ENCODE results near the gene EPC1.
A peak's percentile ranks its signal among the peaks of the same experiment; 100 is the strongest.
"Not testable (repeated sequence)": the region's sequence is repeated elsewhere in the genome, so short reads cannot be mapped to it uniquely, and the experiment has no call there.

EPC1 gene

GRCh38 chr10:32266979-32267378 is 80.0 kb downstream of the EPC1 start:
- DNase-seq, result no peak

- DNase-seq, result no peak
Measured at GRCh38 chr10:32266566-32266965, 80.4 kb downstream of the EPC1 start.

- DNase-seq, result no peak
Measured at GRCh38 chr10:32265756-32266155, 81.2 kb downstream of the EPC1 start.

- no peak for DNase-seq
Measured at GRCh38 chr10:32263300-32263699, 83.7 kb downstream of the EPC1 start.

- DNase-seq, result no peak
Measured at GRCh38 chr10:32259551-32259950, 87.4 kb downstream of the EPC1 start.

GRCh38 chr10:32256613-32257437 is 90.1 kb downstream of the EPC1 start:
- peak; percentile 55 to 71 for DNase-seq

GRCh38 chr10:32253821-32254220 is 93.1 kb downstream of the EPC1 start:
- DNase-seq, result no peak

GRCh38 chr10:32253276-32253675 is 93.7 kb downstream of the EPC1 start:
- DNase-seq, result no peak

GRCh38 chr10:32250489-32250888 is 96.5 kb downstream of the EPC1 start:
- not testable (repeated sequence) for DNase-seq

- DNase-seq, result no peak
Measured at GRCh38 chr10:32246685-32247084, 100.3 kb downstream of the EPC1 start.

GRCh38 chr10:32245760-32246159 is 101.2 kb downstream of the EPC1 start:
- no peak for DNase-seq

- DNase-seq, result no peak
Measured at GRCh38 chr10:32244421-32245207, 102.3 kb downstream of the EPC1 start.

- DNase-seq, result no peak
Measured at GRCh38 chr10:32244011-32244410, 102.9 kb downstream of the EPC1 start.

- no peak for DNase-seq
Measured at GRCh38 chr10:32241946-32242345, 105.0 kb downstream of the EPC1 start.

- DNase-seq, result no peak
Measured at GRCh38 chr10:32240471-32240870, 106.5 kb downstream of the EPC1 start.

- no peak for DNase-seq
Measured at GRCh38 chr10:32239769-32240168, 107.2 kb downstream of the EPC1 start.

GRCh38 chr10:32237644-32238345 is 109.2 kb downstream of the EPC1 start:
- no peak for DNase-seq

GRCh38 chr10:32234471-32234870 is 112.5 kb downstream of the EPC1 start:
- DNase-seq, result no peak

- not testable (repeated sequence) for DNase-seq
Measured at GRCh38 chr10:32233375-32233774, 113.6 kb downstream of the EPC1 start.

- DNase-seq, result no peak
Measured at GRCh38 chr10:32232378-32232777, 114.6 kb downstream of the EPC1 start.

GRCh38 chr10:32229788-32230187 is 117.2 kb downstream of the EPC1 start:
- DNase-seq, result not testable (repeated sequence)

GRCh38 chr10:32229170-32229569 is 117.8 kb downstream of the EPC1 start:
- DNase-seq, result no peak

GRCh38 chr10:32227802-32228201 is 119.2 kb downstream of the EPC1 start:
- DNase-seq, result no peak

- DNase-seq, result no peak
Measured at GRCh38 chr10:32226624-32227023, 120.3 kb downstream of the EPC1 start.
